GM12865 (cell line): ENCODE data around the gene NEK2.

Experiments
- DNase-seq: peaks from one replicate; pipeline ENCODE4 v3.0.0; 2010; ENCODE audit warnings: low read depth
- H3K4me3 ChIP-seq: 2 replicates; pipeline ENCODE4 v1.5.1; 2011; ENCODE audit warnings: mild to moderate bottlenecking, low read depth, low read length, control low read depth
- TF ChIP-seq, protein P1 (sequence below): IDR thresholded peaks from 2 replicates; pipeline ENCODE4 v1.5.1; 2011; ENCODE audit warnings: low read length, control low read depth, low read depth, inconsistent platforms; ENCODE audit not compliant: insufficient read depth; ENCODE audit errors: missing control alignments

NEK2 gene

DNA sequence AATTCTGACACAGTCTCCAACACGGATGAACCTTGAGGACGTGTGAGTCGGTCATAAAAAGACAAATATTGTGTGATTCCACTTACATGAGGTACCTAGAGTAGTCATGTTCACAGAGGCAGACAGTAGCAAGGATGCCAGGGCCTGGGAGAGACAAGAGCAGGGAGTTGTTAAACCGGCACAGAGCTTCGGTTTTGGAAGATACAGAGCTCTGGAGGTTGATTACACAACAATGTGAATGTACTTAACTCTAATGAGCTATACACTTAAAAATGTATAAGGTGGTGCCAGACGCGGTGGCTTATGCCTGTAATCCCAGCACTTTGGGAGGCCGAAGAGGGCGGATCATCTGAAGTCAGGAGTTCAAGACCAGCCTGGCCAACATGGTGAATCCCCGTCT lies 37.8 kb upstream of the NEK2 start:
- DNase-seq, result no peak
- TF ChIP-seq, protein P1, sequence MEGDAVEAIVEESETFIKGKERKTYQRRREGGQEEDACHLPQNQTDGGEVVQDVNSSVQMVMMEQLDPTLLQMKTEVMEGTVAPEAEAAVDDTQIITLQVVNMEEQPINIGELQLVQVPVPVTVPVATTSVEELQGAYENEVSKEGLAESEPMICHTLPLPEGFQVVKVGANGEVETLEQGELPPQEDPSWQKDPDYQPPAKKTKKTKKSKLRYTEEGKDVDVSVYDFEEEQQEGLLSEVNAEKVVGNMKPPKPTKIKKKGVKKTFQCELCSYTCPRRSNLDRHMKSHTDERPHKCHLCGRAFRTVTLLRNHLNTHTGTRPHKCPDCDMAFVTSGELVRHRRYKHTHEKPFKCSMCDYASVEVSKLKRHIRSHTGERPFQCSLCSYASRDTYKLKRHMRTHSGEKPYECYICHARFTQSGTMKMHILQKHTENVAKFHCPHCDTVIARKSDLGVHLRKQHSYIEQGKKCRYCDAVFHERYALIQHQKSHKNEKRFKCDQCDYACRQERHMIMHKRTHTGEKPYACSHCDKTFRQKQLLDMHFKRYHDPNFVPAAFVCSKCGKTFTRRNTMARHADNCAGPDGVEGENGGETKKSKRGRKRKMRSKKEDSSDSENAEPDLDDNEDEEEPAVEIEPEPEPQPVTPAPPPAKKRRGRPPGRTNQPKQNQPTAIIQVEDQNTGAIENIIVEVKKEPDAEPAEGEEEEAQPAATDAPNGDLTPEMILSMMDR, result no peak

GRCh38 chr1:211711315-211711705 lies 35.9 kb upstream of the NEK2 start:
- DNase-seq, result peak; percentile 19
- TF ChIP-seq, protein P1, result no peak
- no peak overlapping the region for H3K4me3 ChIP-seq

More for the DNA sequence above, 37.8 kb upstream of the NEK2 start:
- H3K4me3 ChIP-seq, result no peak overlapping the region

DNA sequence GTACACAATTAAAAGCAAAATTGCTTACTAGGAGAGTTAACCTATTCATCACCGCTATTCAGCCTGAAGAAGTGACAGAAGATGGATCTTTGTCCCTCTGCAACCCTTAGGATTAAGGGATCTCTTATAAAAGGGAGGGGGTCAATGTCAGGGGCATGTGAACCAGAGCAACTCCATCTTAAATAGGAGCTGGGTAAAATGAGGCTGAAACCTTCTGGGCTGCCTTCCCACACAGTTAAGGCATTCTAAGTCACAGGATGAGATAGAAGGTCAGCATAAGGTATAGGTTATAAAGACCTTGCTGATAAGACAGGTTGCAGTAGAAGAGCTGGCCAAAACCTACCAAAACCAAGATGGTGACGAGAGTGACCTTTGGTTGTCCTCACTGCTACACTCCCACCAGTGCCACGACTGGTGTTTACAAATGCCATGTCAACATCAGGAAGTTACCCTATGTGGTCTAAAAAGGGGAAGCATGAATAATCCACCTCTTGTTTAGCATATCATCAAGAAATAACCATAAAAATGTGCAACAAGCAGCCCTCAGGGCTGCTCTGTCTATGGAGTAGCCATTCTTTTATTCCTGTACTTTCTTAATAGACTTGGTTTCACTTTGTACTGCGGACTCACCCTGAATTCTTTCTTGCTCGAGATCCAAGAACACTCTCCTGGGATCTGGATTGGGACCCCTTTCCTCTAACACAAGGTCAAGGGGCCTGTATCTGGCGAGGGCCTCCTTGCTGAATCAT lies 35.3 kb upstream of the NEK2 start:
- TF ChIP-seq, protein P1, result no peak
- no peak overlapping the region for H3K4me3 ChIP-seq
- DNase-seq, result no peak

GRCh38 chr1:211708926-211709325 lies 33.5 kb upstream of the NEK2 start:
- no peak for DNase-seq
- no peak overlapping the region for H3K4me3 ChIP-seq
- TF ChIP-seq, protein P1, result no peak

DNA sequence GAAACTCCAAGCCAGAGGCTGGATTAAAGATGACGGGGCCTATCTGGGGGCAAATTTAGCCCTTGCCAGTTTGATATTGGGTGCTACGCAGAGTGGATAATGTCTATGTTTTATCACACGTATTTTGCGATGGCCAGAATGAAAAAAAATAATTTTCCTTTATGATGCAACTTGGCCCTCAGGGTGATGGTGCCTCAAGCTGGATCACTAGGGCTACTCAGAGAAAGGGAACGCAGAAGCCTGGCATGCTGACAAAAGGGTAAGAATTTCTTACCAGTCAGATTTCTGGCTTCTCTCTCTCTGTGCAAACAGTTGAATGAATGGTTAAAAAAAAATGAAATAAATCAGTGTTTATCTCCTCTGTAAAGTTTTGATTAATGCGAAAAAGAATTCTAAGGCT lies 32.6 kb upstream of the NEK2 start:
- DNase-seq, result no peak
- no peak overlapping the region for H3K4me3 ChIP-seq
- TF ChIP-seq, protein P1, result no peak

GRCh38 chr1:211705467-211706091 lies 30.2 kb upstream of the NEK2 start:
- no peak overlapping the region for H3K4me3 ChIP-seq
- DNase-seq, result no peak
- TF ChIP-seq, protein P1, result no peak
